HG03064 (cell line): ENCODE data around the gene MACROD2.
"Not testable (repeated sequence)": the region's sequence is repeated elsewhere in the genome, so short reads cannot be mapped to it uniquely, and the experiment has no call there.

ENCODE experiments used
- ATAC-seq: cut with Tn5 transposase; IDR thresholded peaks from one replicate; pipeline ENCODE4 v1.9.1; 2021; ENCODE audit warnings: low read depth; ENCODE audit not compliant: unreplicated experiment

Gene MACROD2

DNA sequence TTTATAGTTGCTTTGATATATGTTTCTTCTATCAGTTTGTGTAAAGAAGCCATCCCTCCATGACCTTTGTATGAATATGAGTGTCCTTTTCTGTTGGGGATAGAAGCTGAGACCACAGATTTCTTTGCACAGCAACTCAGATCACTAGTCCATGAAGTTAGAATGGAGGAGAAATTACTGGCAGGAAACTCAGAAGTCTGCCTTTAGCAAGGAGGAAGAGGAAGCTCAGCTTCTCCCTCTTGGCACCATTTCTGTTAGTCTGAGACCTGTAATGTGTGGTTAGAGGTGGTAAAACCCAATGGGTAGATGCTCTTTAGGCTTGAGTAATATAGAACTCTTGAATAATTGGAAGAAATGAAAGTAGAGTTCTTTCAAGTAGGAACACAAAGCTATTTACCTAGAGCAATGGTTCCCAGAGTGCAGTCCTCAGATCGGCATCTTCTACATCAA lies 1337.4 kb downstream of the MACROD2 start:
- ATAC-seq: peak; percentile 78

DNA sequence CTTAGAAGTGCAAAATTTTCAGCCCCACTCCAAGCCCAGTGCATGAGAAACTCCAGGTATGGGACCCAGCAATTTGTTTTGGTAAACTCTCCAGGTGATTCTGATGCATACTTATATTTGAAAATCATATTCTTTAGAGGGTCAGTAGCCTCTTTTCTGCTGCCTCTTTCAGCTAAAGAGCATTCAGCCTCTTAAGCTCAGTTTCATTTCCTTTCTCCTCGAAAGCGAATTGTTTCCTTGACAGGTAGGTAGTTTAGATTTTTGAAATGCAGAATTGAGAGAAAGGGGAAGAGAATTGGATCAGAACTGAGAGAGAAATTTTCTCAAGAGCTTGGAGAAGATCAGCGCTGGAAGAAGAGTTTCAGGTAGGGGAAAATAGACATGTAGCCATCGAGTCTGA lies 1337.9 kb downstream of the MACROD2 start:
- peak; percentile 58 for ATAC-seq

DNA sequence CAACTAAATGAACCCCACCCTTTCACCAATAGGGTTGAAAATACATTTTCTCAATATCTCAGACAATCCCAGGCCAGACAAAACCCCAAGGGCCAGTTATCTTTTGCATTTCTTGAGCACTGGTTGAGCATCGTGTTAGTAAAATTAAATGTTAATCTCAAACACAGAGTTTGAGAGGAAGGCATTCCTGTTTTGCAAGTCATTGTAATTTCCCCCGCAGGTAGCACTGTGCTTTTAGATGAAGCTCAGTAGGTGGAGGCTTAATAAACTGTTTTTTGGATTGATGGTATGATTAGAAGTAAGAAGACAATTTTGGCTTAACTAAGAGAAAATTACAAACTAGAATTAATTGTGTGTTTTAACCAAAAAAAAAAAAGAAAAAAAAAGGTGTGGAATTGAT lies 1340.7 kb downstream of the MACROD2 start:
- no peak for ATAC-seq

DNA sequence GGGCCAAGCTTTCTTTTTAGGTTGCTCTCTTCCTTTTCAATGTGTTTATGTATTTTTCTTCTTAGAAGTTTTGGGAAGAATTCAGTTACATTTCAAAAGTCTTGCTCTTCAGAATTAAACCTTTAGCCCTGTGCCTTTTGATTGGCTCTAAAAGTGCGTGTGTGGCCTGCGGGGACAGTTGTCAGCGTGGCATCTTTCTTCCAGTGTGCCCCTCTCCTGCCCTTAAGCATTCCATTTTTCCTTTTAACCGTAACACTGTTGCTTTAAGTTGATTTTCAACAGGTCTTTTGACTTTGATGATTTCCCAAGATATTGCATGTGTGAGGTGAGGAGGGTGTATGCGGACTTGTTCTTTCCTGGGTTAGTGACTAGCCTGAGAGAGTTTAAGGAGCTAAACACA lies 1341.2 kb downstream of the MACROD2 start:
- ATAC-seq: no peak

DNA sequence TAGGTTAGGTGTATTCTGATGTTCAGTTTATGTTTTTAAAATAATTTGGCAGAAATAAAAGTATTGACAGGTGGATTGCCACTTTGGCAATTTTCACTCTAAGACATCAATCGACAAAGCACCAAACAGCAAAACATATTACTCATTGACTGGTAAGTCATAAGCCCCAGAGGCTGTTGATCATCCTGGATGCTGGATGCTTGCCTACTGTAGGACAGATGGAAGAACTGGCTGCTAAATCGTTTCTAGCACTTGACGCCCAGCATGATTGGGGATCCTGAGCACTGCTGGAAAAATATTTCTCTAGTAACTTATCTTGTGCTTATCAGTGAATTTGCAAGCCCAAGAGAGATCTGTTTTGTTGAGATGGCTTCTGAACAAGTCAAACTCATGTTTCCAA lies 1343.9 kb downstream of the MACROD2 start:
- no peak for ATAC-seq

DNA sequence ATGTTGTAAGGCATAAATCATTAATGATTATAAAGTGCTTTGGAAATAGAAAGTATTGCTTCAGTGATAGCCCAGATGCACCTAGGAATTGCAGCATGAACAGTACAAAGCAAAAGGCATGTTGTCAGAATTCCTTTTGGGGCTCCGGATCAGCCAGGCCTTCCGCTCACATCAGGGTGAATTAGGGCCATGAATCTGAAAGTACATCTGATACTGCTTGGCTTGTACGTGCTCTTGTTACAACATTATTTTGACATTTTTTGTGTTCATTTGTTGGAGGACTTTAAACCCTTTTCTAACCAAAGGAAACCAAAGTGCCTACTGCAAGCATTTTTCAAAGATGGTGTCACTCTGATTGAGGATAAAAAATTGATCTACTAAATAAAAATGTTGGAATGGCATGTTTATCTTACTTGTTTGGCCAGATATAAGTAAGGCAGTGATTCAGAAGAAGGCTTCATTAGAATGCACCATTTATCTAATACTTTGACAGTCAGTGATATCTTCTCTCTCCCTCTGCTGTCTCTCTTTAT lies 1347.7 kb downstream of the MACROD2 start:
- ATAC-seq: no peak

DNA sequence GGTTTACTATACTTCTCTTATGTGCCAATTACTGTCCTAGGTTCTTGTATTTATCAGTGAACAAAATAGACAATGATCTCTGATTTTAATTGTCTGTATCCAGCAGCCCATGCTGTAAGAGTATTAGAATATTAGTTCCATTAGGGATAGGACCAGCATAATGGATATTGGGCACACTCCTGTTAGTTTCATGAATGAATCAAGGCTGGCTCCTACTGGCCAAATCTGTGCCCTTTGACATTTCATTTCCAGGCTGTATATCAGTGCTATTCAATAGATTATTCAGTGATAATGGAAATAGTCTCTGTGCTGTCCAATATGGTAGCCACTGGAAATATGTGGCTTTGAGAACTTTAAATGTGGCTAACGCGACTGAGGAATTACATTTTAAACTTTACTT lies 1350.0 kb downstream of the MACROD2 start:
- ATAC-seq: no peak

DNA sequence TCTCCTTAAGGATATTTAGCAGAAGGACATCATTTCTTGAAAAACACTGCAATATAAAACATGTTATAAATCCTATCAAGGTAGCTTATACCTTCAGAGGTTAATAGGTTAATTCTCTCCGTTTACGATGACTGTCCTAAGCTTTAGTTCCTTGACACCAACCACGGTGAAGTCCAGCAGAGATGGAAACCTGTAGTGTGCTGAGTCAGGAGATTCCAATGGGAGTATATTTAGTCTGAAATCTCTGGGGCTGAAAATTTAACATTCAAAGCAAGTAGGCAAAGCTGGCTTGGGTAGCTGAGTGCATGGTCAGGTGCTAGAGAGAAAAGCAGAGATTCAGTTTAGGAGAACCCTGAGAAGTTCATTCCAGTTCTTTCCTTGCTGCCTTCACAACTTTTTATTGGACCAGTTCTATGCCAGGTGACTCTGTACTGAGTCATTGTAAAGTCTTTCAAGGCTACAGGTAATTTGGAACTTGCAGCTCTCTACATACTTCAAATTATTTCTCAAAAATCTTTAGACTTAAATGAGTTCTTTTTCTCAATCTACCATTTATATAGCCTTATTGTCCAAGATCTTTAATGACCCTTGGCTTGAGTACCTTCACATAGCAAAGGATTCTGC lies 1351.5 kb downstream of the MACROD2 start:
- ATAC-seq: no peak

DNA sequence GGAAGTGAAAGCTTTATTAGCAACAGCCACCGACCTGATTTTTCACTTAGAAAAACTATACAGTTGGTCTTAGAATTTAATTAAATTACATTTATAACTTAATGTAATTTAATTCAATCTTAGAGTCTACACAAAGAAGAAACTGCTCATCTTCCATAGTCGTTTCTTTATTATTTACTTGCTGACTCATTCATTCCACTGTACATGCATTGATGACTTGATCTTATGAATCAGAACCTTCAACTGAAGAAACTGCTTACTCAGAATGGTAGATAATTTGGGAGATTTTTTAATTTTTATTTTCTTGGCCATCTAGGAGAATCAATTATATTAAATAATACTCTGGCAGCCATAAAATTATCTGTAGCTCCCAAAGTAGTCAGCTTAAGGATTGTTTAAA lies 1363.7 kb downstream of the MACROD2 start:
- ATAC-seq: no peak

DNA sequence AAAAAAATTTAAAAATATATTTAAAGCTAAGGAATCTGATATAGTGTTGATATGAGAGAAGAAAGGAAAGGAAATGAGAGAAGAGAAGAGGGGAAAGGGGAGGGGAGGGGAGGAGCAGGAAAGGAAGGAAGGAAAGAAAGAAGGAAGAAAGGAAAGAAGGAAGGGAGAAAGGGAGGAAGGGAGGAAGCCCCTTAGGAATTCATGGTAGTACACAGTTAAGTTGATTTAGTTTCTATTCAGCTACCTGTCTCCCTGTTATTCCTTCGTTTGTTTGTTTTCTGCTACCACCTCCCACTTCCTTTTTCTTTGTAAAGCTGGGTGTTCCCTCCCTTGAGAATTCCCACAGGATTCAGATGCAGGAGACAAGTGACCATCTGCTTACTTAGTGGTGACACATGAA lies 1367.5 kb downstream of the MACROD2 start:
- no peak for ATAC-seq

DNA sequence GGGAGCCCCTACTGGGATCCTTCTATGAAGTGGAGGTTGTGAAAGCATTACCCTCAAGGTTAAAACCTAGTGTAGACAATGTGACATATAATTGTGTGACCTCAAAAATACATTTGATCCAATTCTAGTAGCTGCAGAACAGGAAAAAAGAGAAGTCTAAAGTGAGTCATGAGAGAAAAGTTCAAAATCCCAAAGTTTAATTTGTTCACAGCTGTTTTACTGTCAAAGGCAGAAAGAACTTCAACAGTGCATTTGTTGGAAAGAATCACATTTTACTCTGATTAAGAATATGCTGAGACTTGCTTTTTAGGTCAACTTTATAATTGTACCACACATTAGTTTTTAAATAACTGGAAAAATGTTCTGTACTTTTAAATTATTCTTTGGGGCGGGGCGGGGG lies 1369.5 kb downstream of the MACROD2 start:
- no peak for ATAC-seq

DNA sequence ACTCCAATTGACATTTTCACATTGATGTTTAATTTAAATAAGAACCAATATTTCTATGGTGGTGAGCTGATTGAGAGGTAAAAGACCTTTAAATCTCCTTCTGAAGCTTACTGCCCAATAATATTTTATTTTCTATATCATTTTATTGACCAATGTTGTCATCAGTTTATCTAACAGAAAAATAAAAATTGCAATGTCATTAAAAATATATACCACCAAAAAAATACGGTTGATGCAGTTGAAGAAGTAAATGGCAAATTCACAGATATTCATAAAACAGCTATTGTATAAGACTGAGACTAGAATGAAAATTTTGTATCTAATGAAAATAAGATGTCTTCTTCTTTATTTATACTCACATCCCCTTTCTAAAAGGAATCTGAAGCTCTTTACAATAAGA lies 1375.1 kb downstream of the MACROD2 start:
- no peak for ATAC-seq

DNA sequence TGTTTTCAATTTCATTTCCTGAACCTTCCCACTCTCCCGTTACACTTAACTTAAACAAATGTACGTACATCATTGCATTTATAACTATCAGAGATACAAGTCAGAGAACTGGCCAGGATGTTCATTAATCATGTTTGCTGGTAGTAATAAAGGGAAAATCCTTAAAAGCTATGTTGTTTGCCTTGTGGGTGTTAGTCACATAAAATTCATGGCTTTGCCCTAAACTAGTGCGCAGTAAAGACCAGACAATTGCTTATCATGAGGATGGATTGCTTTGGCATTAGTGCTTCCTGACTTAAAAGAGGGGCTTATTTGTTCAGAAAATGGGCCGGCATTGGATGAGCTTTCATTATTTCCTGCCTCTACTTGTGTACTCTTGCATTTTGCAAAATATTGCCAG lies 1379.4 kb downstream of the MACROD2 start:
- no peak for ATAC-seq

DNA sequence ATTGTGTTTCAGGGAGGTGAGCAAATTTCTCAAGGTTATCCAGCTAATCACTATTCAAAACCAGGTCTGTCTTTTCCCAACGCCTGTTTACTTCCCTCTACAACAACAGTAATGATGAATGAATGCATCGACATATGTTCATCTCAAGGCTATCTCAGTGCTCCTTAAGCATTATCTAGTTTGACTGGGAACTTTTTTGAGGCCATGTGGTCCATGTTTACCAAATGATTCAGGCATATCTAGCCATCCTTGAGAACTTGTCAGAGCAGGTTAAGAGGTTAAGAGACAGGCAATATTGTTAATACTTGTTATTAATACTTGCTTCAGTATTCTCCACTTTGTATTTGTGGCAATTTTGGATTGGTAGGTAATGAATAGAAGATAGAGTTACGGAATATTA lies 1380.5 kb downstream of the MACROD2 start:
- no peak for ATAC-seq

DNA sequence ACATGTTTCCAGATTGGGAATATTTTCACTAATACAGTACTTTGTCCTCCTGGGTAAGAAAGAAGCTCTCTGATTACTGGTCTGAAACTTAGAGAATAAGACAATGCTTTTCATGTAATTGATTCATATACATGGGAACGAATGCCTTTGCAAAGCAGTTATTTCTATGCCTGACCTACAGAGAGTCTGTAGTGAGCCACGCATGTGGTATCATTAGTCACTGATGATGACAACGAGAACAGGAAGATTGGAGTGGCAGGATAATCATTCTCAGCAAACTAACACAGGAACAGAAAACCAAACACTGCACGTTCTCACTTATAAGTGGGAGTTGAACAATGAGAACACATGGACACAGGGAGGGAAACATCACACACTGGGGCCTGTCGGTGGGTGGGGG lies 1382.3 kb downstream of the MACROD2 start:
- ATAC-seq: not testable (repeated sequence)

DNA sequence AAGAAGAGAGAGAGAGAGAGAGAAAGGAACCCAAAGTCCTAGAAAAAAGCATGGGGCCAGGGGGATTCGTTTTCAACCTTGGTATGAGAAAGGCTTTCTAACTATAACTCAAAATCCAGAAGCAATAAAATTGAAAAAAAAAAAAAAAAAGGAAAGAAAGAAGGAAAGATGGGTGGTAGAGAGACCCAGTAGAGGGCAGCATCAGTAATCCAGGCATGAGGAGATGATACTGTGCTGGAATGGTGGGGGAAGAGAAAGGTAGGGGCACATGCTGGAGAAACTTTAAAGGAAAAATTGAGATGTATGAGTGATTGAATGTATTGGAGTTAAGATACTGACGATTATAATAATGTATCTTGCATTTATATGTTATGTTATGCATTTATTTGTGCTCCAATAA lies 1382.8 kb downstream of the MACROD2 start:
- ATAC-seq: no peak

DNA sequence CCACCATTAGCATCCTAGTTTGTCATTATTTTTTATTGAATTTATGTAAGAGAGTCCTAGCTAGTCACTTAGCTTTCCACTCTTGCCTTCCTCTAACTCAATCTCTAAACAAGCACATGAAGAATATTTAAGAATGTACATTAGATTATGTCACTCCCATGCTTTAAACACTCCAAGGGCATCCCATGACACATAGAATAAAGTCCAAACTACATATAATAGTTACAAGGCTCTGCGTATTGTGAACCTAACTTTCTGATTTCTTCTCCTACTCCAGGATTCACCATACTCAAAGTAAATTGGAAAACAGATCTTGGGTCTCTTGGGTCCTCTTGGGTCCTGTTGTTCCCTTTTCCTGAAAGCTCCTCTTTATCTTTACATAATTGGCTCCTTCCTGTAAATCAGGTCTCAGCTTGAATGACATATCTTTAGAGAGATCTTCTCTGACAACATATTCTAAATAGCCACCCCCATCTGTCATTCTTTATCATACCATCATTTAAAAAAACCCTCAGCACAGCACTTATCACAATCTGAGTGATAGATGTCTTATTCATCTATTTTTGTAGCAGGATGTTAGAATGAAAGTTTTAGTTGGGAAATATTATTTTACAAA lies 1384.5 kb downstream of the MACROD2 start:
- no peak for ATAC-seq

DNA sequence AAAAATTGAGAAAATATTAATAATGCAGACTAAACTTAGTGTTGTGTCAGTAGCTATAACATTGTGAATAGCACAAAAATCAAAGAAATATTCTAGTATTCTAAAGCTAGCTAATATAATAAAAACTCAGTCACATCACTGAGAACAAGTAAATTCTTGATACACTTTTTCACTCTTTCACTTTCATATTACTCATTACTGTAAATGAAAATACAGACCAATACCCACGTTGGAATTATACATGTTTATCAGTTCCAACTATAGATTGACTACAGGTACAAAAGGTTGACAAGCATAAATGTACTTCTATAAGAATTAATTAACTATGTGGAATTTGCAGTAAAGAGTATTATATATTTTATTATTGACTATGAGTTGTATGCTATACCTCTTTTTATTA lies 1385.5 kb downstream of the MACROD2 start:
- ATAC-seq: no peak

DNA sequence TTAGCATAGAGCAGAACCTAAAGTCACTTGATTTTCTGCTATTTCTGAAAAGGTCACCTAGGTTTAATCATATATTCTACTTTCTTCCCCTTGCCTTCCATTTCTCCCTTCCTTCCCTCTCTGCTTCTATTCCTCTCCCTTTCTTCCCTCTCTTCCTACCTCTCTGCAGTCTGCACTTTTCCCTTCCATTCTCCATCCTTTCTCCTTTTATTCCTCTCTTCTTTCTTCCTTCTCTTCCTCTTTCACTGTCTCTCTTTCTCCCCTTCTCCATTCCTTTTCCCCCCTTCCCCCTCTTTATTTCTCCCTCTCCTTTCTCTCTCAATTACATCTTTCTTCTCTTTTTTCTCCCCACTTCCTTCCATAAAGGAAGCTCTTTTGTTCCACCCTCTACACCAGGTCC lies 1391.9 kb downstream of the MACROD2 start:
- ATAC-seq: no peak

DNA sequence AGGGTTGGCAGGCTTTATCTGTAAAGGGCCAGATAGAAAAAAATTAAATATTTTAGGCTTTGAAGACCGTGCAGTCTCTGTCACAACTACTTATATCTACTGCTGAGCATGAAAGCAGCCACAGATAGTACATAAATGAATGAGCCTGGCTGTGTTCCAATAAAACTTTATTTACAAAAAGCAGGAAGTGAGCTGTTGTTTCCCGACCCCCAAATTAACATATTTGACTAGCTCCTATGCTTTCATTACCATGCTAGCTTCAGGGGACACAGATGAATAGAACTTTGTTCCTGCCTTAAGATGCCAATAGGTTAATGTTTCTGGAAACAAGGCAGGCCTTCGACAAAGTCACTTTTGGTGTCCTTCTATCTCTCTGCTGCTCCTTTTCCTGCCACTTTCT lies 1400.1 kb downstream of the MACROD2 start:
- no peak for ATAC-seq

DNA sequence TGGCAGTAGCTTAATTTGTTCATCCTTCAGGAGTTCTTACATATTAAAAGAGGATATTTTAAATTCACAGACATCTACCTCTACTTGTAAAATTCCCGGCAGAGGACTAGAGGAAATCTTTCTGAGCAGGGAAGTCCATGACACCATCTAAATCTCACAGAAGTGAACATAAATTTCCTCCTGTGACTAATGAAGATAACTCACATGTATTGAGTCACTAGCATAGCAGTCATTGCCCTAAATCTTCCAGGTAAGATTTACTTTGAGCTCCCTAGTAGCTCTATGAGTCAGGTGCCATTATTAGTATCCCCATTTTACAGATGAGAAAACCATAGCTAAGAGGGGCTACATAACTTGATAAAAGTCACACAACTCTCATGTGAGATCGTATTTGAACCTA lies 1400.7 kb downstream of the MACROD2 start:
- no peak for ATAC-seq

DNA sequence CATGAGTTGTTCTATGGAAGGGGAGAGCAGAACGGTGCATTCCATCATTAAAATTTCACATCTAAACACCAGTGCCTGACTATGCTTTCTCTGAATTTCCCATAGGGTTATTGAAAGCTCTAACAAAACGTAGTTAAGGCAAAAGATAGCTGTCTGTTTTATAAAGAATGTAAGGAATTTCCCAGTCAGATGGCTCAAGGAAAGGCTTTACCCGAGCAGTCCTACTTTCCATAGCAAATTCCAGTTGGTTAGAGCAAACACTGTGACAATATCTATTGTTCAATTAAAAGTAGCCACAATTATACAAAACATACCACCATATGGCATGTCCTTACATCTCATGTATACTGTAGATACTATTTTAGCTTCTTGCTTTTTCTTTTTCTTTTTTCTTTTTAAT lies 1401.6 kb downstream of the MACROD2 start:
- no peak for ATAC-seq
